HTERT RPE-1 (cell line): ENCODE results near the gene ASCC1.
"Not testable (repeated sequence)": the region's sequence is repeated elsewhere in the genome, so short reads cannot be mapped to it uniquely, and the experiment has no call there.

Source experiments
- in situ Hi-C: fragments of 300-500 bp; cut with MboI; formaldehyde crosslinking; loops from 4 replicates; pipeline ENCODE4 v1.14.3; 2020; ENCODE audit warnings: low sequenced_read_pairs

Gene ASCC1

DNA sequence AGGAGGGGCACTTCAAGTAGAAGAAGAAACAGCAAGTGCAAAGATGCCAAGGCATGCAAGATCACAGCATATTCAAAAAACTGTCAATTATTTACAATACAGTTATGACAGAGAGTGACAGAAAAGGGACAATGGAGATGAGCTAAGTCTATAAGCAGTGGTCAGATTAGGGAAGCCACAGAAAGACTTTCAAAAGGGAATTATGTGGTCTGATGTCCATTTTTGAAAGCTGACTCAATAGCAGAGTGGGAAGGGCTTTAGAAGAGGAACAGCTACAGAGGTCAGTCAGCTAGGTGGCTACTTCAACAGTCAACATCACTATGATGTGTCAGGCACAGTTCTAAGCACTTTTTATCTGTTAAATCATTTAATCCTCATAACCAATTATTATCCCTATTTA, 82.6 kb downstream of the ASCC1 start:
- in situ Hi-C loops, result no loop called here

DNA sequence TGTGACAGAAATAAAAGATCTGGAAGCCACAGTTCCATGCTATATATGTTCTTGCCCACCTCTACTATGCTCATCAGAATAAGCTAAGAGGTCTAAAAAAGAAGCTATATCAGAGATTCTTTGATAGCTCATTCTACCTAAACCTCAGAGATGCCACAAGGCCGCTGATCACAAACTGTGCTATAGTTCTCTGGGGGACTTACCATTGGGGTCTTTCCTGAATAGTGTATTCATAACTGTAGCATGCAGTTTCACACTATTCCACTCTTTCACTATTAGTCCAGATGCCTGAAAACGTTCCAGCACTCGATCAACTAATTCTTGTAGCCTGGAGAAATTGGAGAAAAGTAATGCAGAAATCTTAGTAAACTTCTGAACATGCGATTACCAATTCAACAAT, 83.2 kb downstream of the ASCC1 start:
- in situ Hi-C loops, result no loop called here

DNA sequence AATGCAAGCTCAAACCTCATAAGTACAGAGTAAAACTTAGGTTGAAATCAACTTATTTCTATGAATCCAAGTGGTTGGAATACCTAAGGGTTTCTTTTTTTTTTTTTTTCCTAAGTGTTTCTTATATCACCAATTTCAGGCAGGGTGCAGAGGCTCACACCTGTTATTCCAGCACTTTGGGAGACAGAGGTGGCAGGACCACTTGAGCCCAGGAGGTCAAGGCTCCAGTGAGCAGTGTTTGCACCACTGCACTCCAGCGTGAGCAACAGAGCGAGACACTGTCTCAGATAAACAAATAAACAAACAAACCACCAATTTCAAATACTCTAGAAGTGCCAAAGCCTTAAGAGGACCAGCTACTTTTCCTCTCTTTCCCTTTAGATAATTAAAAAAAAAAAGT, 88.5 kb downstream of the ASCC1 start:
- in situ Hi-C loops, result no loop called here

DNA sequence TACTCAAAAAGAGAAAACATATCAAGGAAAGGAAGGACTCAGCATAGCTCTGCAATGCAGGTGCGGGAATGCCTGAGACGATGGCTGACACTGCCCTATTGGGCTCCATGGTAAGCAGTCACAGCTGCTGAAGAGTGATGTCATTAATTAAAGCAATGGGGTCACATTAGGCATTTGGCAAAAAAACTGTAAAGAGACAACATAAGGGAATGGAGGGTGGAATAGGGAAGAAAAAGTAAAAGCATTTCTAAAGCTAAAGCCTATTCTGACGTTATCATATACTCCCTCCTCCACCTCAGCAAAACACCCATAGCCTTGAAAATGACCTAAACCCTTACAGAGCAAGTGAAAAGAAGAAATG, 89.2 kb downstream of the ASCC1 start:
- in situ Hi-C loops, result no loop called here

DNA sequence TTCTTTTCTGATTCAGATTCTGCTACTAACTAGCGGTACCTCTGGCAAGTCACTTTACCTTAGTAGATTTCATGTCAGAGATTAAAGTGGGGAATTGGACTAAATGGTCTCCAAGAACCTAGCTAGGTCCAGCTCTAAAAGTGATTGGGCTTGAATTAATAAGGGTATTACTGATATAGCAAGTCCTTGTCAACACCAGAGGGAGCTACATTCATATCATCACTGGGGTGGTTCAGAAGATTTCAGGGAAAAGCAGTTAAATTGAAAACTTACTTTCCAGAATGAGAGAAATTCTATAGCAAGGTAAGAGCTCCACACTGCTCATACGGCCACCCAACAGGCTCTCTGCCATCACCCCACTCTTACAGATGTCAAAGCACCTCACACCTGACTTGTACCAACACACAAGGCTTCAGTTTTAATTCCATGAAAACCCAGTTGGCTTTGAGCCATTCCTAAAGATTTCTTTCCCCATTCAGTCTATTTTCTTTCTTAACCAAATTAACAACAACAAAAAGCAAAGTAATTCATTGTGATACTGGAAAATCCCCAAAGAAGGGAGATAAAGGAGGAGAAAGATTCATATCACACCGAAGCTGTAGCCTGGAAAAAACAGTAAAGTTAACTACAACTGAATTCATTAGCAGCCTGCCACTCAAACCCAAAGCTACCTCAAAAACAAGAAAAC, 89.7 kb downstream of the ASCC1 start:
- in situ Hi-C loops, result no loop called here

DNA sequence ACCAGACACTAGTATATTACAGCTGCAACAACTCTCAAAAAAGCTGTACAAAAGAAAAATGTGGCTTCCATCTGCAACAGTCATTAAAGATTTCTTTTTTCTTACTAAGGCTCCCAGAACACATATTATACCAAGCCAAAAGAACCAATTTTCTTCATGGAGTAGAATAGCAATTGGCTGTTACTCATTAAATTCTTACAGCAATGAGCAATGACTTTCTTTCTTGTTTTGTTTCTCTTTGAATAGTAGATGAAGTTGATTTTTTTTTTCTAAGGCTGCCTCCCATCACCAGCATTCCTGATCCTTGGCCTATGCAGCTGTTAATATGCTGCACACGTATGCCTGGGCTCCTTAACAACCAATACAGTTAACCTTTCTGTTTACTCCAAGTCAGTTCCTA, 91.1 kb downstream of the ASCC1 start:
- in situ Hi-C loops, result no loop called here

DNA sequence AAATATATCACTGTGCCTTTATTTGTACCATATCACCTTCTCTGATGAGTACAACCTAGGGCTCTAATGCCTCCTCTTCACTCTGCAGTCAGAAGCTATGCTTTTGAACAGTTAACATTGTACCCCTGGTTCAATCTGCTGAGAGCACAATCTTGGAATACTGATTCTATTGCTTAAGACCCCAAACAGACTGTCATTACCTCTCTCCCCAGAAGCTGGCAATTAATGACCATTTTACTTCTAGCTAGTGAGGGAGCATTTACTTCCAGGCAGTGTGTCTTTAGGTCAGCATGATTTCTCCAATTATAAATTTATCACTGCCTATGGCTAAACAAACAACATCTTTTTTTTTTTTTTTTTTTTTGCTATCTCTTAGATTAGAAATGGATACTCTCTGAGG, 91.7 kb downstream of the ASCC1 start:
- in situ Hi-C loops, result no loop called here

DNA sequence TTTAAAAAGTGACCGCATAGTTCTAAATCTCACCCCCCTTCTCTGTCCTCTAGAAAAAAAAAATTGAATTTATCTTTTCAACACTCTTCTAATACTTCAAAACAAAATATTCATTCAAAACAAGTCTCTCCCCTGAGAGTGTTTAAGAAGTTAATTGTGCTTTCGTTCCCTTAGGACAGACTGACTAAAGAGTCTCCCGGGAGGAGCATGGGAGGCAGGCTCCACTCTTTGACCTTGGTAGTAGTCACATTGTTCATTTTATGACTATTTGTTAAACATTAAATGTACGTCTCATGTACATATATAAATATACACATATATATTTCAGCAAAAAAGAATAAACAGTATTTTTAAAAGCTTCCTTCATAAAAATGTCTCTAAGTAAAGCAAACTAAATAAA, 92.5 kb downstream of the ASCC1 start:
- in situ Hi-C loops, result no loop called here

DNA sequence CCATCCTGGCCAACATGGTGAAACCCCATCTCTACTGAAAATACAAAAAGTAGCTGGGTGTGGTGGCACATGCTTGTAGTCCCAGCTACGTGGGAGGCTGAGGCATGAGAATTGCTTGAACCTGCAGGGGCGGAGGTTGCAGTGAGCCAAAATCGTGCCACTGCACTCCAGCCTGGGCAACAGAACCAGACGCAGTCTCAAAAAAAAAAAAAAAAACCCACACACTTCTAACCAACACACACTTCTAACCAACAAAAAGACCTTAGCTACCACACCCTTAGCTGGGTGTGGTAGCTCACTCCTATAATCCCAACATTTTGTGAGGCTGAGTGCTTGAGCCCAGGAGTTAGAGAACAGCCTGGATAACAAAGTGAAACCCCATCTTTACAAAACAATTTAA, 93.9 kb downstream of the ASCC1 start:
- in situ Hi-C loops, result no loop called here

DNA sequence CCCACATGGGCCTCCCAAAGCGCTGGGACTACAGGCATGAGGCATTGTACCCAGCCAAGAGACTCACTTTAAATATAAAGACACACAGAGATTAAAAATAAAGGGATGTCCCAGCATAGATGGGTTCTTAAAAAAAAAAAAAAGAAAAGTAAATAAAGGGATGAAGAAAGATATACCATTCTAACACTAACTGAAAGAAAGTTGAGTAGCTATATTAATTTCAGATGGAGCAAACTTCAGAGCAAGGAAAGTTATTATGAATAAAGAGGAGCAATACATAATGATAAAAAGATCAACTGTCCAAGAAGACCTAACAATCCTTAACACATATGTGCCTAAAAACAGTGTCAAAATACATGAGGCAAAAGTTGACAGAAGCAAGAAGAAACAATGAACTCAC, 94.7 kb downstream of the ASCC1 start:
- in situ Hi-C loops, result no loop called here

DNA sequence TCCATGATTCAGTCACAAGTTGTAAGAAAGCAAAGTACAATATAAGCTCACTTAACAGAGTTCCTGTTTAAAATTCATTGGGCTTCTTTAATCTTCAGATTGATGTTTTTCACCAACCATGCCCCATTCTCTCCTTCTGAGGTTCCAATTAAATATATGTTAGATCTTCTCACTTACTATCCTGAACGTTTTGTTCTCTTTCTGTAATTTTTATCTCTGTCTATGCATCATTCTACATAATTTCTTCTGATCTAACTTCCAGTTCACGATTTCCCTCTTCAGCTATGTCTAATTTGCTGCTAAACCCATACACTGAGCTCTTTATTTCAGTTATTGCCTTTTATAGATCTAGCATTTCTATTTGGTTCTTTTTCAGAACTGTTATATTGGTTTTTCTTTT, 99.7 kb downstream of the ASCC1 start:
- in situ Hi-C loops, result no loop called here

DNA sequence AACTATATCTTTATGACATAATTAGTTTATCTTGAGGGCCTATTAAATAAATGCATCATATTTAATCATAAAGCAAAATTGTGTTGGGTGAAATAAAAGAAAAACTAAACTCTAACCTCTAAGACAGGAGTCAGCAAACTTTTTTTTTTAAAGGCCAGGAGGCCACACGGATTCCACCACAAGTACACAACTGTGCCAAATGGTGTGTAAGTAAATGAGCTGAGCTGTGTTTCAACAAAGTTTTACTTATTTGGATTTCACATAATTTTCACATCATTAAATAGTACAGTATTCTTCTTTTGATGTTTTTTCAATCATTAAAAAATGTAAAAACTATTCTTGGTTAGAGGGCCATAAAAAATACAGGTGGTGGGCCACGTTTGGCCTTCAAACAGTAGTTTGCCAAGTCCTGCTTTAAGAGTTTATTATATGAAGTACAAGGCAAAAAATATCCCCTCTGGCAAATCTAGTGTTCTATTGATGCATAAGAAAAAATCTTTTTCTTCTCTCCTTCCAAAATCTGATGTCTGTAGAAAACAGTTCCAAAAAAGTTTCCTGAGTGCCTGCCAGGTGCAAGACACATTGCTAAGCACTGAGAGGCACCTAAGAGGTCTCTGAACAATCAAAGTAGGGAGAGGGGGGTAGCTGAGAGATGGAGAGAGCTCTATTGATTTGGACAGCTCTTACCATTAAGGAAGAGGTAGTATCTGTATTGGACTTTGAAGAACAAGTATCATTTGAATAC, 101.2 kb downstream of the ASCC1 start:
- in situ Hi-C loops, result no loop called here

DNA sequence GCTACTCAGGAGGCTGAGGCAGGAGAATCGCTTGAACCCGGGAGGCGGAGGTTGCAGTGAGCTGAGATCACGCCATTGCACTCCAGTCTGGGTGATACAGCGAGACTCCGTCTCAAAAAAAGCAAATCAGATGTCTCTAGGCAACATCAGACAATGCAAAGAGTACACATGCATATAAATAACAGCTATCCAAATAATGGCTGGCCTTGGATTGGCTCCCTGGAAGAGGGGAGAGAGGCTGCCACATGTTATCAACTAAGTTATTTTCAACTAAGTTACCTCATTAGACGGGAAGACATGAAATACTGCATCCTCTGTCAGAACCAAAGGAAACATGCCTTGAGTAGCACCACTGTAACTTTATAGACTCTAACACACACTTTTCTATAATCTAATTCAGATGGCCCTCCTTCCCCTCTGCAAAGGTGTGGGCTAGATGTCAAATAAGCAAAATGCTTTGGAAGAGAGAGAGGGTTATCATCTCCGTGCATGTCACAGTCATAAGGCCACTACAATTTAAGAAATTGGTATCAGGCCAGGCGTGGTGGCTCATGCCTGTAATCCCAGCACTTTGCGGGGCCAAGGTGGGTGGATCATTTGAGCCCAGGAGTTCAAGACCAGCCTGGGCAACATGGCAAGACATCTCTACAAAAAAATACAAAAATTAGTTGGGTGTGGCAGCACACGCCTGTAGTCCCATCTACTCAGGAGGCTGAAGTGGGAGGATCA, 105.2 kb downstream of the ASCC1 start:
- in situ Hi-C loops, result no loop called here

DNA sequence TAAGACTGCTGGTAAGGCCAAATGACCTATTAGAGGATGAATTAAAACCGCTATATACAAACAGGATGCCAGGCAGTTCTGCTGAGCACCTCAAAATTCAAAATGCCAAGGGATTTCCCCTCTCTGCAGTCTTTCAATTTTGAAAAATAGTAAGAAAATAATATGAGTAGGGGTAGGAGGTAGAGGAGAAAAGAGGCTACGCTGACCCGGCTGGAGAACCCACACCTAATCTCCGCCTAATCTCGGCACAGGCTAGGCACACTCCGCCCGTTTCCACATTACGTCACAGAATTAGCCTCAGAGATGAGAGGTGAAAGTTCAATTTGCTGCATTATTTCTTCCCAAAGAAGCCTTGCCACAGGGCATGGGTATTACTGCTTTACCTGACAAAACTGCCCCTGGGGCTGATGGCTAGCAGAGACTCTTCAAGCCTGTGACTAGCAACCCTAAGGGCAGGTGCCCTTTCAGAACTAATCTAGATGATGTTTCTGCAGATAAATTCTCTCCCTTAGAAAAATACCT, 106.4 kb downstream of the ASCC1 start:
- in situ Hi-C loops, result no loop called here

DNA sequence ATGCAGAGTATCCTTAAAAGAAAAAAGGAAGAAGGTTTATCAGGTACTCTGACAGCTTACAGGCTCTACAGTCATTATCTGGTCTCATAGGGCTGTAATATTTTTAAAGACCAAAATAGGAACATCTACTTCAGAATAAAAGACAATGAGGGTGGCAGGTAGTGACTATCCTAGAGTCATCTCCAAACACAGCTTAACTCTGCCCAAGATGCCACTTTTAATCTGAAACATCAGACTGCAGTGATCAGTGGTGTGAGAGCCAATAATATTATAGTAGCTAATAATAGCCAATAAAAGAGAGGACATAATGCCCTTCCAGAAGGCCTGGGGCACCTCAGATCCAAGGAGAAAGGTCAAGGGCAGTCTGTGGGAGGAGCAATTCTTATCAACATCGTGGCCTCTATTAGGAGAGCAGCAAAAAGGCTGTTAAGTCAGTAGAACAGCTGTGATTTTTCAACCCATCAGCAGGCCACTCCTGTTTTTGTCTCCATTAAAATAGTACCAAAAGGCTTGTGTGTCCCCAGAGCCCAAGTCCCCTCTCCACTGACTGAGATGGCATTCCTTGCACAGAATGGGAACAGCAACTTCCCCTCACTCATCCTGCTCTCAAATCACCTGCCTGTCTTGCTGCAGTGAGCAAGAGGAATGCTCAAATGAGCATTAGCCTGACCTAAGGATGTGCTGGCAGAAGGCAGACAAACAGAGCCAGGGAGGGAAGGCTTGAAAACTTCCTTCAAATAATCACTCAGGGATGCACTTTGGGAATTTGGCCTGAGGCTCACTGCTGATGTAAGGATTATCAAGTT, 107.0 kb downstream of the ASCC1 start:
- in situ Hi-C loops, result no loop called here

DNA sequence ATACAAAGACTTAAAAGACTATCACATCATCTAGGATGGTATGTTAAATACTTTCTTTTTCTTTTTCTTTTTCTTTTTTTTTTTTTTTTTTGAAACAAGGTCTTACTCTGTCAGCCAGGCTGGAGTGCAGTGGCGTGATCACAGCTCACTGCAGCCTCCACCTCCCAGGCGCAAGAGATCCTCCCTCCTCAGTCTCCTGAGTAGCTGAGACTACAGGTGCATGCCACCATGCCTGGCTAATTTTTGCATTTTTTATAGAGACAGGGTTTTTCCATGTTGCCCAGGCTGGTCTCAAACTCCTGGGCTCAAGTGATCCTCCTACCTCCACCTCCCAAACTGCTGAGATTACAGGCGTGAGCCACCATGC, 108.1 kb downstream of the ASCC1 start:
- in situ Hi-C loops, result not testable (repeated sequence)

DNA sequence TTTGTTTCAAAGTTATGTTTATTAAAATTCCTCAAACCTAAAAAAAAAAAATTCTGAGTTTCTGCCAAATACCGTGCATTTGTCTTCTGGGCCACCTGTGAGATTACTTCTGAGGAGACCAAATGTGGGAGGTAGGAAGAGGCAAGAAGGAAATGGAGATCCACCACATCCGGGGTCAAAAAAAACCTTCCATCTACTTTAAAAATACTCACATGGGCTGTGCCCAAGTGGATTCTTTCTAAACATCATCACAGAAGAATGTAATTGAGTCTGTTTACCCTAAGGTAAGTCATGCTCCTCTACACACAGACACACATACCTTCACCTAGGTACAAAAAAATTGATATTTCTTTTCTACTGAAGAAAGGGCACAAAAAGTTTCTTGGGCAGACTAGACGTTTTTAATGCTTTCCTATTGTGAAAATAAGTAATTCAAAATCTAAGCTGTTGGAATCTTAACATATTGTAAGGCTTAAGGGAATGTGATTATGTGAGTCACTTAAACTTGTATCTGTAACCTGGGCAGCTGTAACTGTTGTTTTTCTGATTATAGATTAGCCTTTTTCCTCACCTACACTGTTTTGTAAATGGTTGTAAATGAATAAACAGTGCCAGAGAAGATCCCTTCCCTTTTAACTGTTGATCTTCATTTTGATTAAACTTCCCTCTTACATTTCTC, 108.6 kb downstream of the ASCC1 start:
- in situ Hi-C loops, result no loop called here

DNA sequence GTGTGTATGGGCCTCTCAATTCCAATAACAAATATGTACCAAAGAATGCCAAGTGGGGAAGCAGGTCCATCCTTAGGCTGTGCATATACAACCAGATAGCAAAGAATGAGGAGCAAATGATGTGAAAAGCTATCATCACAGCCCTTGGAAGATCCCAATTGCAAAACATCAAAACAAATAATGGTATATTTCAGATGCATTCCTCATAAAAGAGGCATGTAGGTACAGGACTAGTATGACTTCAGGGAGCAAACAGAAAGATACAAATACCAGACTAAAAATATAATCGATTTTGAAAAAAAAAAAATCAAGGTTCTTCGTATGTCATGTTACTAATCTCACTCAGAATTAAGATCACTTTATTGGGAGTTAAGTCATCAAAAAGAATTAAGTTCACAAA, 109.2 kb downstream of the ASCC1 start:
- in situ Hi-C loops, result no loop called here

DNA sequence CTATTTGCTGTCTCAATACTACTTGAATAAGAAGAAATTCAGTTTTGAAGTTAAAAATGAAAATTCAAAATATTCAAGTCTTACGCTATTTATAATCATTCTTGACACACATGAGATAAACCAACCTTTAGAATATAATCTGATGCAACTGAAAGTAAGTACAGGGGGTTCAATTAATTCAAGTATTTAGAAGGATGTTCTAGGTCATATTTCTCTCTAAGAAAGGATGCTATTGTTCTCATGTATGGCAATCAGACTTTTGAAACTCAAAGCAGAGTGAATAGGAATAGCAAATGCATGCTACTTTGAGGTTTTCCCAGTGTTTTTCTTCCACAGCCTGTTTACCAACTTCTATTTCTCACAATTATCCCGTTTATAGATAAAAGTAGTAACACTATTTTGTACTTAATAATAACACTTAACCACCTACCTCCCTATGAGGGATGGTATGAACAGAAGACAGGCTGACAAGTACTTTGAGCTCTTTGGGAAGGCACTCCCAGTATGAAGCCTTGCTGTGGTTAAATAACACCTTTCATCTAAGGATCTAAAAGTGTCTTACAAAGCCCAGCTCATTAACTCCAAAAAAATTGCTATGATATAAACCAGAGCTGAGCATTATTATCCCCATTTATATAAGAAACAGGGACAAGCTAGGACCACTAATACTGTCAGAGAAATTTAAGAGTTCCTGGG, 109.8 kb downstream of the ASCC1 start:
- in situ Hi-C loops, result no loop called here

DNA sequence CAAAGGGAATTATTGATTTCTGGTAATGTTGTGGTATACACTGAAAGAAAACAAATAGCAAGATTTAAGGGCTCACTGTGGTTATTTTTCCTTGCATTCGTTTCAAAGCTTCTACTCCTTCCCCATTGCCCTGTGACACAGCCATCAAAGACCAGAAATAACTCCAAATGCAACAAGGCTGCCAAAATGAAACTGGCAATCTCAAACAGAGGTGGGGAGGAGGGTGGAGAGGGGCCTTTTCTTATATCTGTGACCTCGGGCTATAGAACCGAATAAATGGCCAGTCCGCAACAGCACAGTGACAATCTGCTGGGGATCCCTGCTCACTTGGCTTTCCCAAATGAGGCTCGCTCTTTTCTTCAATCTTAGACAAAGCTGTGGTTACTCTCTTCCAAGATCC, 110.4 kb downstream of the ASCC1 start:
- in situ Hi-C loops, result no loop called here
